GM18873 (cell line): Measurements from ENCODE around the gene MAGI3.
"Not testable (repeated sequence)": the region's sequence is repeated elsewhere in the genome, so short reads cannot be mapped to it uniquely, and the experiment has no call there.

Source experiments
- ATAC-seq: cut with Tn5 transposase; IDR thresholded peaks from one replicate; pipeline ENCODE4 v1.9.1; 2021; ENCODE audit warnings: mild to moderate bottlenecking, moderate library complexity, moderate number of reproducible peaks; ENCODE audit not compliant: unreplicated experiment, low FRiP score

The MAGI3 gene

DNA sequence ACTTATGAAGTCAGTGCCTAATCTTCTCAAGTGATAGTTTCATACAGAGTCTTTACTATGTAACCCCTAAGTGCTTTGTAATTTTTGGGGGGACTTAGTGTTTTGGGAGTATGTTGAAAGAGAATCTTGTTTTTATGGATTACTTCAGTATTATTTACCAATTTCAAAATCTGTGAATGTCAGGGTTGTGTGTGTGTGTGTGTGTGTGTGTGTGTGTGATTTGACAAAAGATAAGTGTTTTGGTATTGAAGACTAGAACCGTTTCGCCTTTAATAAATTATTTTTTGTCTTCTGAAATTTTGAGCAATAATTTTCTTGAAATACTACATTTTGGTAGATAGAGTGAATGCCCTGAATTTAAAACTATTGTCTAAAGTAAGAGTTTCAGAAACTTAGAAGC, 5.8 kb downstream of the MAGI3 start:
- ATAC-seq = no peak

DNA sequence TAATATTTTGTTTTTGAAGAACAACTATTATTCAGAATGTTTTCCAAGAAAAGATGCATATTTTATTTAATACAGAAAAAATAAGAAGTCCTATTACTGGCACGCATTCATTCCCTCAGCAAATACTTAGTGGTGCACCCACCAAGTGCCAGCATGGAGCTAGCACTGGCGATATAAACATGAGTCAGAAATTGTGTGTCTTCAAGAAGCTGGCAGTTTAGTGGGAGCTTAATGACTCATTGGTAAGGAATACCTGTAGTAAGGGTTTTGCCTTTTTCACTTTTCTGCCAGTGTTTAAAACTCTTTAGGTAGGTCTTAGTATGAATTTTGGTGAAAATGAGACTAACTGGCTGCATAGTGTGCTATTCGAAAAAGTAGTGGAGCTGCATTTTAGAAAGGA, 6.3 kb downstream of the MAGI3 start:
- no peak for ATAC-seq

DNA sequence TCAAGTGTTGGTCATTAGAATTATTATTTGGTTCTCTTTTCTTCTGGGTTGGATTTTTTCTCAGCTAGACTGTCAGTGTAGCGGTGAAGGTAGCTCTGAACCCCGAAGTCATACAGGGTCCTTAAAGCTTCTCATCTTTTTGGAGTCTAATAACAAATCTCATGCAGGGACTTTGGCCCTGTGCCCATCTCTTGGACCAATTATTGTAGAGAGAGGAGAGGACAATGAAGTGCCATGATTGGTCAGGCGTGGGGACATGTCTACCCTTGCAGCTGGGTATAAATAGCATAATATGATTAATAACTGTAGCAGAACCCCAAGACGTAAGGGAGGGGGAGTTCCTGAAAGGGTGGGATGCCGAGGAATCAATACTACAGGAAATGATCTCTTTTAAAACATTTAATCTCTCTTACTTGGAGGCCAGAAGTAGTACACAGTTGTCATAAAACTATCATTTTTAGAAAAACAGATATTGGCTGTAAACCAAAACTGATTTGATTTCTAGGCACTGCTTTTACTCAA, 8.8 kb downstream of the MAGI3 start:
- ATAC-seq = no peak

DNA sequence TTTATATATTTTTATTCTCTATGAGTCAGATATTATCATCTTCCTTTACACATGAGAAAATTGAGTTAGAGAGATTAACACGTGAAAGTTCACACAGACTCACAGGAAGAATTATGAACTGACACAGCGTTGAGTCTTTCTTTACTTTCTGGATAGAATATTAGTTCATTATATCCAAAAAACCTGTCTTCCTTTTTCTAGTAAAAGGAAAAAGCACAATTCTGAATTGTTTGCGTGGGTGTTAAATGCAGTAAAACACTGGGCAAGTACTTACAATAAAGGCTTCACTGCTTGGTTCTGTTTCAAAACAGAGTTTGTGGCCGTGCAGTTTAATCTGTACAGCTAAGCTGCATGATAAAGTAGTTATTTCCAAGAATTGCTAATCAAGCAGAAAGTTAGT, 10.8 kb downstream of the MAGI3 start:
- ATAC-seq = no peak

DNA sequence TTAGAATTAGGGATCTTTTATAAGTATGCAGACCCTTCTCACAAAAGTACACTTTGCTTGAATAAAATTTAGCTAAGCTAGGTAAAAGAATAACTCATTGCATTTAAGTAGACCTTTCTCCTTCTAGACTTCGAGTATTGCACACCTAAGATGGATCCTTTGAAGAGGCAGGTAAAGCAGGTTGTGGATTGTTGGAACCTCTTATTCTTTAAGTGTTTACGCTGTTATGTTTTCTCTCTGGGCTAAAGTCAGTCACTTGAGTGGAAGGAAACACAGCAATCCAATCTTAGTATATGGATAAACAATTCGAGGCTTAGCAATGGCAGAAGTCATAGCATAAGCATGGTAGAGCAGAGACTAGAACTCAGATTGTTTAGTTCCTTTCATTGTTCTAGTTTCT, 11.4 kb downstream of the MAGI3 start:
- no peak for ATAC-seq

DNA sequence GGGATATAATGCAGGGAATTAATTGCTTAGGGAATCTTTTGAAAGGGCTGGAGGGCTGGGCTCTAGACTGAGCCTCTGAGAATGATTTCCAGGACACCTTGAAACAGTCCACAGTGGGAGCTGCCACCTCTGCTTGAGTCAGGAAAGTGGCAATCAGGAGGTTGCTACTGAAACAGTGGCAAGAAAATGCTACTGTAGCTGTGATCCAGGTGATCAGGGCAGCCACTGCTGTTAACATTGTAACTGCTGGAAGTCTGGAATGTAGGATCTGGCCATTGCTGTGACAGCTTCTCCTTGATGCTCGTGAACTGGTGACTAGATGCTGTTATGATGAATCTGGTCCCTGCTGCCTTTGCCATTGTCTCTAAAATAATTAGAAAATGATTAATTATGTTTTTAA, 12.8 kb downstream of the MAGI3 start:
- ATAC-seq = no peak

DNA sequence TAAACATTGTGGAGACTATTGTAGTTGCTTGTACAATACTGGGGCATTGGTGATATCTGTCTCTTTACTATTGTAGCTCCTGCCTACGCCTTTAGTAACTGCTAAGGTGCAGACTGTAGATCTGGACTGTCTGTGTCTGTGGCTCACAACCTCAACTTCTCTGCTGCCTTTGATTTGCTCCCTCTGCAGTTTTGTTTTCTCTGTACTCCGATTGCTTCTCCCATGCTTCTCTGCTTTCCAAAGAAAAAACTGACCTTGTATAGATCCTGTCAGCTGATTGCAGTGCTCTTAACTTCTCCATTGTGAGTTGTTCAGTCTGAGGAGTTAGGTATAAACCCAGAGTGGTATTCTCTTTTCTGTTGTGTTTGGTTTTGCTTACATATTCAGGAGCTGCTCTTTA, 15.3 kb downstream of the MAGI3 start:
- ATAC-seq = no peak

DNA sequence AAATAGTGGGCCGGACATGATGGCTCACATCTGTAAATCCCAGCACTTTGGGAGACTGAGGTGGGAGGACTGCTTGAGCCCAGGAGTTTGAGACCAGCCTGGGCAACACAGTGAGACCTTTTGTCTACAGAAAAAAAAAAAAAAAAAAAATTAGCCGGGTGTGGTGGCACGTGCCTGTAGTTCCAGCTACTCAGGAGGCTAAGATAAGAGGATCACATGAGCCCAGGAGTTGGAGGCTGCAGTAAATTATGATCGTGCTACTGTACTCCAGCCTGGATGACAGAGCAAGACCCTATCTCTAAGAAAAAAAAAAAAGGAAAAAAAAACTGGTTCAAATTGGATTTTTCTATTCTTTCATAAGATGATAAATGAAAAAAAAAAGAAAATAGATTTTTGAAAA, 15.8 kb downstream of the MAGI3 start:
- not testable (repeated sequence) for ATAC-seq

DNA sequence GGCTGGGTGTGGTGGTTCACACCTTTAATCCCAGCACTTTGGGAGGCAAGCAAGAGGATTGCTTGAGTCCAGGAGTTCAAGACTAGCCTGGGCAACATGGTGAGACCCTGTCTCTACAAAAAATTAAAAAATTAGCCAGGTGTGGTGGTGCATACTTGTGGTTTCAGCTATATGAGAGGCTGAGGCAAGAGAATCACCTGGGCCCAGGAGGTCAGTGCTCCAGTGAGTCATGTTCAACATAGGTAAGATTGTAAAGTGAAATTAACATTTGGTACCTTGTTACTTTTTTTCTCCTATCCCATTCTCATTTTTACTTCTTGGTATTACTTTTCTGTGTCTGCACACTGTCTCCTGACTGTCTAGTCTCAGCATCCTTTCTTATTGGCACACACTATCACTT, 19.0 kb downstream of the MAGI3 start:
- ATAC-seq = no peak

DNA sequence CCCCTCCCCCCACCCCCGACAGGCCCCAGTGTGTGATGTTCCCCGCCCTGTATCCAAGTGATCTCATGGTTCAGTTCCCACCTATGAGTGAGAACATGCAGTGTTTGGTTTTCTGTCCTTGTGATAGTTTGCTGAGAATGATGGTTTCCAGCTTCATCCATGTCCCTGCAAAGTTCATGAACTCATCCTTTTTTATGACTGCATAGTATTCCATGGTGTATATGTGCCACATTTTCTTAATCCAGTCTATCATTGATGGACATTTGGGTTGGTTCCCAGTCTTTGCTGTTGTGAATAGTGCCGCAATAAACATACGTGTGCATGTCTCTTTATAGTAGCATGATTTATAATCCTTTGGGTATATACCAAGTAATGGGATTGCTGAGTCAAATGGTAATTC, 21.7 kb downstream of the MAGI3 start:
- not testable (repeated sequence) for ATAC-seq

DNA sequence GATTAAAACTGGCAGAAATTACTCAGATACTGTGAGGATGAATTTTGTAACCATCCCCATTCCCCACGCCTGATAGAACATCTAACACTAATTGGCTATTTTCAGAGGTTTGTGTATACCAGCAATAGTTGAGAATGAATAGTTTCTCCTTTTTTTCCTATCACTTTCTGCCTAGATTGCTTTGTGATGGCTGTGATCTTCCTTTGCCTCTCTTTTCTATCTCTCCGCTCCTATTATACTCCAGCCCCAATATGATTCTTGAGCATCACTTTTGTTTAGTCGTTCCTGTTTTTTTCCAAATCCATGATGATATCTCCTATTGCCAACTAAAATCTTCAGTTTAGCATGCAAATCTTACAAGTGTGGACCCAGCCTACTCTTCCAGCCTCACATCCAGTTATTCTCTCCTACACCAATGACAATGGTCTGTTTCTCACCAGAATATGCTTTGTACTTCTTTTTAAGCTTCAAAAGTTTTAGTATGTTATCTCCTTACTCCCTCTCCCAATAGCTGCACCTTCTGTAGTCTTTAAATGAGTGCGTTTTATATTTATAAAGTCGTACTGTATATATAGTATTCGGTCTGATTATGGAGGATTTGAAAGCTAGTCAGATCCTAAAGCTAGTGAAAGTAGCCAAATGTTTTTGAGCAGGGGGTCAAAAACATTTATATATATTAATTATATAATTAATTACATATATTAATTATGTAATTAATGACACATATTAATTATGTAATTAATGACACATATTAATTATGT, 25.2 kb downstream of the MAGI3 start:
- no peak for ATAC-seq

DNA sequence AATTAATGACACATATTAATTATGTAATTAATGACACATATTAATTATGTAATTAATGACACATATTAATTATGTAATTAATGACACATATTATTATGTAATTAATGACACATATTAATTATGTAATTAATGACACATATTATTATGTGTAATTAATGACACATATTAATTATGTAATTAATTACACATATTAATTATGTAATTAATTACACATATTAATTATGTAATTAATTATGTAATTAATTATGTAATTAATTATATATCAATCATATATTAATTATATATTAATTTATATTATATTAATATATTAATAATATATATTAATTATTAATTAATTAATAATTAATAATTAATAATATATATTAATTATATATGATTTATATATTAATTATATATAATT, 25.8 kb downstream of the MAGI3 start:
- not testable (repeated sequence) for ATAC-seq

DNA sequence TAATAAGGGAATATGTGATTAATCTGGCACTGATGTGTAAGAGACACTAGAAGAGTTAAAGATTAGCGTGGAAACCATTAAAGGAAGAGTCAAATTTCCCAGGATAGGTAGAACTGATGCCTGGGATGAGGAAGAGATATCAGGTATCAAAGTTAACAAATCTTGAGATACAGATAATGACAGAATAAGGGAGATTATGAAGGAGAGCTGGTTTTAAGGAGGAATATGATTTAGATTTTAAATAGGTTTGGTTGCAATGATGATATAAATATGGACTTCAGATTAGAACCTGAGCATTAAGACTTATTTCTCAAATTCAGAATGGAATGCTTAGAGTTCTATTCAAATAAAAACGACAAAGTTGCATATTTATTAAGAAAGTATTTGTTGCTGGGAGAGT, 26.2 kb downstream of the MAGI3 start:
- no peak for ATAC-seq

DNA sequence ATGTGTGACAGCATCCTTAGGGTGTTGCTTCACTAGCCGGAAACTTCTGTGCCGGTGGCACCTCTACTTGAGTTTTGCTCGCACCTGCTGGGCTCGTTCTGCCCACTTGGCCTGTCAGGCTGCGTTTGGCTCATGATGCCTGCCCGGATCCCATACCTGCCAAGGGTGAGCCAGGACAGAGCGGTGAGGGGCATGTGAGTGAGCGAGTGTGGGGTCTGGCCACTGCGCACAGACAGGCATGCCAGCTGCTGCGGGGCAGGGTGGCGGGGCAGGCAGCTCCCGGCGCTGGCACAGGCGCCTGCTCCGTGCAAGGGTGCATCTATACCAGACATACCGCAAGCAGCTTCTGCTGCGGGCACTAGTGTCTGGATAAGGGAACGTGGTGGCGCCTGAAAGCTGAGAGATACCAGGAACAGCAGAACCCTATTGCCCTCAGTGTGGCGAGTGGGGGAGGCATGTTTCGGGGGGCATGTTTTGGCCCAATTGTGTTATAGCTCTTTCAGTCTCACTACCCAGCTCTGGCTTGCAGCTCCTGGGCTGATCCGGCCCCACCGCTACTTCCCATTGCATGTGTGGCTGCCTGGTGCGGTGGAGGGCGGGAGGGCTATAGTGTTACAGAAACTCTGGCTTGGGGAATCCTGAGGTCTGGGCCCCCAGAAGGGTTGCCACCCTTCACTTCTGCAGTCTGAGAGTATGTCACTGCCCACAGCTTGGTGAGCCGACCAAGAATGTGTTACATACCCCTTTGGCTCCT, 32.2 kb downstream of the MAGI3 start:
- no peak for ATAC-seq

DNA sequence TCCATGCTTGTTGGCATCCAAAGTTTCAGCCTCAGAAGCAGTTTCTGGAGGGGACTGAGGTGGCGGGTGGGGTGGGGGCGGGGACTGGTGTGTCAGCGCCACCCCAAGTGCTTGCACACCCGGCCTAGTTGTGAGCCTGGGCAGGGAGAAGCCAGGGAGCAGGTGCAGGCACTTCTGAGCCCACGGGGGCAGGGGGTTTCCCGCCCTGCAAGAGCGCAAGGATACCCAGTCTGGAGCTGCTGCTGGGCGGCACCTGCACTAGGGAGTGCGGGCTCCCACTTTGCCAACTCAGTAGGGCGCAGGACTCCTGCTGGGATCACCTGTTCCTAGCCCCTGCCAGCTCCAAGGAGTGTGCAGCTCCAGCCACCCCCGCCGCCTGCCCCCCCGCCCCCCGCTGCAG, 33.5 kb downstream of the MAGI3 start:
- no peak for ATAC-seq

DNA sequence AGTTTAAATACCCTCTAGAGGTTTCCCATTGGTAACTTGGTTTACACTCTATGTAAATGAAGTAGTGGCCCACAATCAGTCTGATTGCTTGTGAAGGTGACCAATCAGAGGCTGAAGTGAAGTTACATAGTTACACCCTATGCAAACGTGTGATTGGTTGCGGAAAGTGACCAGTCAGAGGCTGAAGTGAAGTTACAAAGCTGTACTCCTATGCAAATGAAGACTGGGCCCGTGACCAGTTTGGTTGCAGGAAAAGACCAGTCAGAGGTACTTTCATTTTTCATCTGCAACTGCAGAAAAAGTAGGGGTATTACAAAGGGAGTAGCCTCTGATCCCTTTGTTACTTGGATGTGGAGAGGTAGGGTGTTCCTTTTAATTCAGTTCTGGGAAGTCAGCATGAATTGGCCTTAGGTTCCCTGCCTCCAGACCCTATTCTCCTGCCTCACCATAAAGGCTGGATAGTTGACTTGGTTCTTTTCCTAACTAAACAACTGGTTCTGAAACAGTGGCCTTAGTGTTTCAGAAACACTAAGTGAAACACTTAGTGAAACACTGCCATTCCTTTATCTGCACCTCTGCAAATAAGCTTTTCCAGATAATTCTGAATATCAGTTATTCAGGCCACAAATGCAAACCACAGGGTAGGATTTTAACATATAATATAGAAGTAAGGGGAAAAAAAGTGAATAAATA, 39.3 kb downstream of the MAGI3 start:
- ATAC-seq = no peak

DNA sequence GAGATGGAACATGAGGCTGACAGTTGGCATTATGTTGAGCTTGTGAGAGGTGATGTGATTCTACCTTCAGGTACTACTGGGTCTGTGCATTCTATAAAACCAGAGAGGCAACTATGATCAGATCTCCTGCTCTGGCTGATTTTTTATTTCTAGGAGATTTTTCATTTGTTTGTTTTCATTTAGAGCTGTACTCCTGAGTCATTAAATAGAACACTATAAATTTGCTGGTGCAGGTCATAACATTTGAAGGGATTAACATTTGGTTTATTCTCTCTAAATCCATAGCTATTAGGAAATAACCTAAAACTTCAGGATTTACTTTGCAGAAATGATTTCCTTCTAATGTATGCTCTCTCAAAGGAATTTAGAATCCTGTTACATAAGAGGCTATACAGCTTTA, 42.9 kb downstream of the MAGI3 start:
- no peak for ATAC-seq

DNA sequence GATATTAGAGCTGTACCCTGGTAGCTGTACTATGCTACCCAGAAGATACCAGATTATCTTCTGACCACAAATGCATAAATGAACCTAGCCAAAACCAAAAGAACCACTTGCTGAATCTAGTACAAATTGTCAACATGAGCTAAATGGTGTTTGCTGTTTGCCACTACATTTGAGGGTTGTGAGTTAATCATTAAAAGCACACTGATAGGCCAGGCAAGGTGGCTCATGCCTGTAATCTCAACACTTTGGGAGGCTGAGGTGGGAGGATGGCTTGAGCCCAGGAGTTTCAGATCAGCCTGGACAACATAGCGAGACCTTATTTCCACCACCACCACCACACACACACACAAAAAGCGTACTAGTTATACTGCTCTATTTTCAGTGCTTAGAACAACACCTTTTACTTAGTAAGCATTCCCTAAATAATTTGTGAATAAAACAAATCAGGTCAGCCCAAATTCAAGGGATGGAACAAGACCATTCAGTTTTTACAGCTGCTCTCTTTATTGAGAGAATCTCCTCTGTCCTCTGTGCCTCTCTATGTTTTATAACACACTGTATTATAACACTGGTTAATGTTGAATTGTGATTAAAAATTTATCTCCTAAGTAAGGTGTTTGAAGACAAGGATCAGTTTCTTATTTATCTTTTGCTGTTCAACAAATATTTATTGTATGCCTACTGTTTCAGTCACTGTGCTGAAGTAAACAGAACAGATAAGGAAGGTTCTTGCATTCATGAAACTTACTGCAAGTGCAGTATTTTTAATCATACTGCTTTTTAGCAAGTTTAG, 44.0 kb downstream of the MAGI3 start:
- no peak for ATAC-seq

DNA sequence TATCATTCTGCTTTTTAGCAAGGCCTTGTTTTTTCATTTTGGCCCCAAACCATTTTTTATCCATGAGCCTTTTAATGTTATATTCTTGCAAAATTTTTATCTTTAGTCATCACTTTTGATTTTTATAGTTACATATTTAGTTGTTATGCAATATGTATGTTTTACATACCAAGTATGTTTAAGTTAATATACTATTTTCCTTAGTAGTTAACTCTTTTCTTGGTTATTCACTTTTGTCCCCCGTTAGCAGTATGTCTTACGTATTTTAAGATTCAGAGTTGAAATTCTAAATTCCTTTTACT, 44.5 kb downstream of the MAGI3 start:
- no peak for ATAC-seq

DNA sequence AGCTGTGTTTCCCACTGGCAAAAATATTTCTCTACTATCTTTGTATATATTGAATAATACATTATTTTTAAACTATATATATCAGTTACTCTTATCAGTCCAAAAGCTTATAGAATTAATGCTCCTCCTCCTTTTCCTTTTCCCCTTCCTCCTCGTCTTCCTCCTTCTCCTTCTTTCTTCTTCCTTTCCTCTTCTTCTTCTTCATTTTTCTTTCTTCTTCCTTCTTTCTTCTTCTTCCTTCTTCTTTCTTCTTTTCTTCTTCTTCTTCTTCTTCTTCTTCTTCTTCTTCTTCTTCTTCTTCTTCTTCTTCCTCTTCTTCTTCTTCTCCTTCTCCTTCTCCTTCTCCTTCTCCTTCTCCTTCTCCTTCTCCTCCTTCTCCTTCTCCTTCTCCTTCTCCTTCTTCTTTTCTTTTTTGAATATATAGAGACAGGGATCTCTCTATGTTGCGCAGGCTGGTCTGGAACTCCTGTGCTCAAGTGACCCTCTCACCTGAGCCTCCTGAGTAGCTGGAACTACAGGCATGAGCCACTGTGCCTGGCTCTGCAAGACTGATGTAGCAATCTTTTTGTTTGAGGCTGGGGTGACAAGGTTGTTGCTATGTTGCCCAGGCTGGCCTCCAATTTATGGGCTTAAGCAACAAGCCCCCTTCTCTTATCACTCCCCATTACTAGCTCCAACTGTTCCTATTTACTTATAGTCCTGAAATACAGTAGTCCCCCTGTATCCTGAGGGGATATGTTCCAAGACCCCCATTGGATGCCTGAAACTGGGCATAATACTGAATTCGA, 47.4 kb downstream of the MAGI3 start:
- ATAC-seq = no peak
